Measurements from ENCODE around the gene UPK2. TPM values are rescaled to one million over a fixed set of nuclear protein-coding genes. Genes with fewer than 3 reads are reported as not detected.

Gene UPK2
- total RNA-seq, 1 experiment from 2014 or later = not detected

DNA sequence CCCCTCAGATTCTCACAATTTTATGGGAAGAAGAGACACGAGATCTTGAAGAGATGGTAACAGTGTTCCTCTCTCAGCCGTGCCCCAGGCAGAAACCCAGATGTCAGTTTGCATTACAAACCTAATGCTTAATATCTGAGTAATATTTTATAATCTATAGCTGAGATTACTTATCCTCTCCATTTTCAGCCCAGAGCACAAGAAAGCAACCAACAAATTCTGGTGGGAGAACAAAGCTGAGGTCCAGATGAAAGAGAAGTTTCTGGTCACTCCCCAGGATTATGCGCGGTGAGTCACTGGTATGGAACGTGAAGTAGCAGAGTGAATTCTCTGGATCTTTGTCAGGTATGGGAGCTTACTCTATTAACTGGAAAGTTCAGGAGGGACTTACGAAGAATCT lies 42.7 kb downstream of the UPK2 start:
- H3K27me3 Mint-ChIP-seq (ENCODE audit: low read depth) = no peaks in the 10 kb centered on the region
- DNase-seq (ENCODE audit: low spot score) (no peak), ATAC-seq (no peak)
- H3K36me3 Mint-ChIP-seq = peaks cover 39% of the 10 kb centered on the region
- ChIA-PET POLR2A (interaction anchor here (1.0 kb wide), 1 partner anchor 9 kb away, joined by 9 read pairs; no protein-coding TSS in a partner anchor), CTCF (interaction anchor here (0.6 to 2.8 kb wide), 4 partner anchors 17 to 146 kb away, joined by 3 to 12 read pairs (median 6); partner anchors contain the start of gene UPK2)
- H3K4me3 Mint-ChIP-seq = peak overlapping the region; percentile 99
- no peaks in the 10 kb centered on the region for H3K9me3 Mint-ChIP-seq
- TF ChIP-seq ZNF317 (CRISPR knock-in tag; IDR thresholded peaks at IDR 0.05; ENCODE audit: borderline replicate concordance, low read depth) = no peak
- no peak for TF ChIP-seq RELA (CRISPR knock-in tag; IDR thresholded peaks at IDR 0.05; ENCODE audit: borderline replicate concordance)
- TF ChIP-seq CREB1 (CRISPR knock-in tag; IDR thresholded peaks at IDR 0.05) = no peak
- TF ChIP-seq, protein P1, sequence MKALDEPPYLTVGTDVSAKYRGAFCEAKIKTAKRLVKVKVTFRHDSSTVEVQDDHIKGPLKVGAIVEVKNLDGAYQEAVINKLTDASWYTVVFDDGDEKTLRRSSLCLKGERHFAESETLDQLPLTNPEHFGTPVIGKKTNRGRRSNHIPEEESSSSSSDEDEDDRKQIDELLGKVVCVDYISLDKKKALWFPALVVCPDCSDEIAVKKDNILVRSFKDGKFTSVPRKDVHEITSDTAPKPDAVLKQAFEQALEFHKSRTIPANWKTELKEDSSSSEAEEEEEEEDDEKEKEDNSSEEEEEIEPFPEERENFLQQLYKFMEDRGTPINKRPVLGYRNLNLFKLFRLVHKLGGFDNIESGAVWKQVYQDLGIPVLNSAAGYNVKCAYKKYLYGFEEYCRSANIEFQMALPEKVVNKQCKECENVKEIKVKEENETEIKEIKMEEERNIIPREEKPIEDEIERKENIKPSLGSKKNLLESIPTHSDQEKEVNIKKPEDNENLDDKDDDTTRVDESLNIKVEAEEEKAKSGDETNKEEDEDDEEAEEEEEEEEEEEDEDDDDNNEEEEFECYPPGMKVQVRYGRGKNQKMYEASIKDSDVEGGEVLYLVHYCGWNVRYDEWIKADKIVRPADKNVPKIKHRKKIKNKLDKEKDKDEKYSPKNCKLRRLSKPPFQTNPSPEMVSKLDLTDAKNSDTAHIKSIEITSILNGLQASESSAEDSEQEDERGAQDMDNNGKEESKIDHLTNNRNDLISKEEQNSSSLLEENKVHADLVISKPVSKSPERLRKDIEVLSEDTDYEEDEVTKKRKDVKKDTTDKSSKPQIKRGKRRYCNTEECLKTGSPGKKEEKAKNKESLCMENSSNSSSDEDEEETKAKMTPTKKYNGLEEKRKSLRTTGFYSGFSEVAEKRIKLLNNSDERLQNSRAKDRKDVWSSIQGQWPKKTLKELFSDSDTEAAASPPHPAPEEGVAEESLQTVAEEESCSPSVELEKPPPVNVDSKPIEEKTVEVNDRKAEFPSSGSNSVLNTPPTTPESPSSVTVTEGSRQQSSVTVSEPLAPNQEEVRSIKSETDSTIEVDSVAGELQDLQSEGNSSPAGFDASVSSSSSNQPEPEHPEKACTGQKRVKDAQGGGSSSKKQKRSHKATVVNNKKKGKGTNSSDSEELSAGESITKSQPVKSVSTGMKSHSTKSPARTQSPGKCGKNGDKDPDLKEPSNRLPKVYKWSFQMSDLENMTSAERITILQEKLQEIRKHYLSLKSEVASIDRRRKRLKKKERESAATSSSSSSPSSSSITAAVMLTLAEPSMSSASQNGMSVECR (CRISPR knock-in tag; IDR thresholded peaks at IDR 0.05; ENCODE audit: borderline replicate concordance) = no peak
- no peak for TF ChIP-seq ETV6 (CRISPR knock-in tag; IDR thresholded peaks at IDR 0.05)
- TF ChIP-seq, protein P2, sequence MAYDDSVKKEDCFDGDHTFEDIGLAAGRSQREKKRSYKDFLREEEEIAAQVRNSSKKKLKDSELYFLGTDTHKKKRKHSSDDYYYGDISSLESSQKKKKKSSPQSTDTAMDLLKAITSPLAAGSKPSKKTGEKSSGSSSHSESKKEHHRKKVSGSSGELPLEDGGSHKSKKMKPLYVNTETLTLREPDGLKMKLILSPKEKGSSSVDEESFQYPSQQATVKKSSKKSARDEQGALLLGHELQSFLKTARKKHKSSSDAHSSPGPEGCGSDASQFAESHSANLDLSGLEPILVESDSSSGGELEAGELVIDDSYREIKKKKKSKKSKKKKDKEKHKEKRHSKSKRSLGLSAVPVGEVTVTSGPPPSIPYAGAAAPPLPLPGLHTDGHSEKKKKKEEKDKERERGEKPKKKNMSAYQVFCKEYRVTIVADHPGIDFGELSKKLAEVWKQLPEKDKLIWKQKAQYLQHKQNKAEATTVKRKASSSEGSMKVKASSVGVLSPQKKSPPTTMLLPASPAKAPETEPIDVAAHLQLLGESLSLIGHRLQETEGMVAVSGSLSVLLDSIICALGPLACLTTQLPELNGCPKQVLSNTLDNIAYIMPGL (CRISPR knock-in tag; IDR thresholded peaks at IDR 0.05) = no peak
- TF ChIP-seq, protein P3, sequence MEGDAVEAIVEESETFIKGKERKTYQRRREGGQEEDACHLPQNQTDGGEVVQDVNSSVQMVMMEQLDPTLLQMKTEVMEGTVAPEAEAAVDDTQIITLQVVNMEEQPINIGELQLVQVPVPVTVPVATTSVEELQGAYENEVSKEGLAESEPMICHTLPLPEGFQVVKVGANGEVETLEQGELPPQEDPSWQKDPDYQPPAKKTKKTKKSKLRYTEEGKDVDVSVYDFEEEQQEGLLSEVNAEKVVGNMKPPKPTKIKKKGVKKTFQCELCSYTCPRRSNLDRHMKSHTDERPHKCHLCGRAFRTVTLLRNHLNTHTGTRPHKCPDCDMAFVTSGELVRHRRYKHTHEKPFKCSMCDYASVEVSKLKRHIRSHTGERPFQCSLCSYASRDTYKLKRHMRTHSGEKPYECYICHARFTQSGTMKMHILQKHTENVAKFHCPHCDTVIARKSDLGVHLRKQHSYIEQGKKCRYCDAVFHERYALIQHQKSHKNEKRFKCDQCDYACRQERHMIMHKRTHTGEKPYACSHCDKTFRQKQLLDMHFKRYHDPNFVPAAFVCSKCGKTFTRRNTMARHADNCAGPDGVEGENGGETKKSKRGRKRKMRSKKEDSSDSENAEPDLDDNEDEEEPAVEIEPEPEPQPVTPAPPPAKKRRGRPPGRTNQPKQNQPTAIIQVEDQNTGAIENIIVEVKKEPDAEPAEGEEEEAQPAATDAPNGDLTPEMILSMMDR (IDR thresholded peaks at IDR 0.05) = no peak
- TF ChIP-seq, protein P4, sequence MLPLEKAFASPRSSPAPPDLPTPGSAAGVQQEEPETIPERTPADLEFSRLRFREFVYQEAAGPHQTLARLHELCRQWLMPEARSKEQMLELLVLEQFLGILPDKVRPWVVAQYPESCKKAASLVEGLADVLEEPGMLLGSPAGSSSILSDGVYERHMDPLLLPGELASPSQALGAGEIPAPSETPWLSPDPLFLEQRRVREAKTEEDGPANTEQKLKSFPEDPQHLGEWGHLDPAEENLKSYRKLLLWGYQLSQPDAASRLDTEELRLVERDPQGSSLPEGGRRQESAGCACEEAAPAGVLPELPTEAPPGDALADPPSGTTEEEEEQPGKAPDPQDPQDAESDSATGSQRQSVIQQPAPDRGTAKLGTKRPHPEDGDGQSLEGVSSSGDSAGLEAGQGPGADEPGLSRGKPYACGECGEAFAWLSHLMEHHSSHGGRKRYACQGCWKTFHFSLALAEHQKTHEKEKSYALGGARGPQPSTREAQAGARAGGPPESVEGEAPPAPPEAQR (CRISPR knock-in tag; IDR thresholded peaks at IDR 0.05) = no peak
- TF ChIP-seq, protein P5, sequence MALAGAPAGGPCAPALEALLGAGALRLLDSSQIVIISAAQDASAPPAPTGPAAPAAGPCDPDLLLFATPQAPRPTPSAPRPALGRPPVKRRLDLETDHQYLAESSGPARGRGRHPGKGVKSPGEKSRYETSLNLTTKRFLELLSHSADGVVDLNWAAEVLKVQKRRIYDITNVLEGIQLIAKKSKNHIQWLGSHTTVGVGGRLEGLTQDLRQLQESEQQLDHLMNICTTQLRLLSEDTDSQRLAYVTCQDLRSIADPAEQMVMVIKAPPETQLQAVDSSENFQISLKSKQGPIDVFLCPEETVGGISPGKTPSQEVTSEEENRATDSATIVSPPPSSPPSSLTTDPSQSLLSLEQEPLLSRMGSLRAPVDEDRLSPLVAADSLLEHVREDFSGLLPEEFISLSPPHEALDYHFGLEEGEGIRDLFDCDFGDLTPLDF (CRISPR knock-in tag; IDR thresholded peaks at IDR 0.05) = no peak
- TF ChIP-seq, protein P6, sequence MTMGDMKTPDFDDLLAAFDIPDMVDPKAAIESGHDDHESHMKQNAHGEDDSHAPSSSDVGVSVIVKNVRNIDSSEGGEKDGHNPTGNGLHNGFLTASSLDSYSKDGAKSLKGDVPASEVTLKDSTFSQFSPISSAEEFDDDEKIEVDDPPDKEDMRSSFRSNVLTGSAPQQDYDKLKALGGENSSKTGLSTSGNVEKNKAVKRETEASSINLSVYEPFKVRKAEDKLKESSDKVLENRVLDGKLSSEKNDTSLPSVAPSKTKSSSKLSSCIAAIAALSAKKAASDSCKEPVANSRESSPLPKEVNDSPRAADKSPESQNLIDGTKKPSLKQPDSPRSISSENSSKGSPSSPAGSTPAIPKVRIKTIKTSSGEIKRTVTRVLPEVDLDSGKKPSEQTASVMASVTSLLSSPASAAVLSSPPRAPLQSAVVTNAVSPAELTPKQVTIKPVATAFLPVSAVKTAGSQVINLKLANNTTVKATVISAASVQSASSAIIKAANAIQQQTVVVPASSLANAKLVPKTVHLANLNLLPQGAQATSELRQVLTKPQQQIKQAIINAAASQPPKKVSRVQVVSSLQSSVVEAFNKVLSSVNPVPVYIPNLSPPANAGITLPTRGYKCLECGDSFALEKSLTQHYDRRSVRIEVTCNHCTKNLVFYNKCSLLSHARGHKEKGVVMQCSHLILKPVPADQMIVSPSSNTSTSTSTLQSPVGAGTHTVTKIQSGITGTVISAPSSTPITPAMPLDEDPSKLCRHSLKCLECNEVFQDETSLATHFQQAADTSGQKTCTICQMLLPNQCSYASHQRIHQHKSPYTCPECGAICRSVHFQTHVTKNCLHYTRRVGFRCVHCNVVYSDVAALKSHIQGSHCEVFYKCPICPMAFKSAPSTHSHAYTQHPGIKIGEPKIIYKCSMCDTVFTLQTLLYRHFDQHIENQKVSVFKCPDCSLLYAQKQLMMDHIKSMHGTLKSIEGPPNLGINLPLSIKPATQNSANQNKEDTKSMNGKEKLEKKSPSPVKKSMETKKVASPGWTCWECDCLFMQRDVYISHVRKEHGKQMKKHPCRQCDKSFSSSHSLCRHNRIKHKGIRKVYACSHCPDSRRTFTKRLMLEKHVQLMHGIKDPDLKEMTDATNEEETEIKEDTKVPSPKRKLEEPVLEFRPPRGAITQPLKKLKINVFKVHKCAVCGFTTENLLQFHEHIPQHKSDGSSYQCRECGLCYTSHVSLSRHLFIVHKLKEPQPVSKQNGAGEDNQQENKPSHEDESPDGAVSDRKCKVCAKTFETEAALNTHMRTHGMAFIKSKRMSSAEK (CRISPR knock-in tag; IDR thresholded peaks at IDR 0.05; ENCODE audit: borderline replicate concordance) = no peak
- no peak for TF ChIP-seq NFE2L1 (CRISPR knock-in tag; IDR thresholded peaks at IDR 0.05)
- TF ChIP-seq, protein P7, sequence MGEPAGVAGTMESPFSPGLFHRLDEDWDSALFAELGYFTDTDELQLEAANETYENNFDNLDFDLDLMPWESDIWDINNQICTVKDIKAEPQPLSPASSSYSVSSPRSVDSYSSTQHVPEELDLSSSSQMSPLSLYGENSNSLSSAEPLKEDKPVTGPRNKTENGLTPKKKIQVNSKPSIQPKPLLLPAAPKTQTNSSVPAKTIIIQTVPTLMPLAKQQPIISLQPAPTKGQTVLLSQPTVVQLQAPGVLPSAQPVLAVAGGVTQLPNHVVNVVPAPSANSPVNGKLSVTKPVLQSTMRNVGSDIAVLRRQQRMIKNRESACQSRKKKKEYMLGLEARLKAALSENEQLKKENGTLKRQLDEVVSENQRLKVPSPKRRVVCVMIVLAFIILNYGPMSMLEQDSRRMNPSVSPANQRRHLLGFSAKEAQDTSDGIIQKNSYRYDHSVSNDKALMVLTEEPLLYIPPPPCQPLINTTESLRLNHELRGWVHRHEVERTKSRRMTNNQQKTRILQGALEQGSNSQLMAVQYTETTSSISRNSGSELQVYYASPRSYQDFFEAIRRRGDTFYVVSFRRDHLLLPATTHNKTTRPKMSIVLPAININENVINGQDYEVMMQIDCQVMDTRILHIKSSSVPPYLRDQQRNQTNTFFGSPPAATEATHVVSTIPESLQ (CRISPR knock-in tag; IDR thresholded peaks at IDR 0.05) = no peak
- TF ChIP-seq, protein P8, sequence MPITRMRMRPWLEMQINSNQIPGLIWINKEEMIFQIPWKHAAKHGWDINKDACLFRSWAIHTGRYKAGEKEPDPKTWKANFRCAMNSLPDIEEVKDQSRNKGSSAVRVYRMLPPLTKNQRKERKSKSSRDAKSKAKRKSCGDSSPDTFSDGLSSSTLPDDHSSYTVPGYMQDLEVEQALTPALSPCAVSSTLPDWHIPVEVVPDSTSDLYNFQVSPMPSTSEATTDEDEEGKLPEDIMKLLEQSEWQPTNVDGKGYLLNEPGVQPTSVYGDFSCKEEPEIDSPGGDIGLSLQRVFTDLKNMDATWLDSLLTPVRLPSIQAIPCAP (CRISPR knock-in tag; IDR thresholded peaks at IDR 0.05) = no peak
- TF ChIP-seq, protein P9, sequence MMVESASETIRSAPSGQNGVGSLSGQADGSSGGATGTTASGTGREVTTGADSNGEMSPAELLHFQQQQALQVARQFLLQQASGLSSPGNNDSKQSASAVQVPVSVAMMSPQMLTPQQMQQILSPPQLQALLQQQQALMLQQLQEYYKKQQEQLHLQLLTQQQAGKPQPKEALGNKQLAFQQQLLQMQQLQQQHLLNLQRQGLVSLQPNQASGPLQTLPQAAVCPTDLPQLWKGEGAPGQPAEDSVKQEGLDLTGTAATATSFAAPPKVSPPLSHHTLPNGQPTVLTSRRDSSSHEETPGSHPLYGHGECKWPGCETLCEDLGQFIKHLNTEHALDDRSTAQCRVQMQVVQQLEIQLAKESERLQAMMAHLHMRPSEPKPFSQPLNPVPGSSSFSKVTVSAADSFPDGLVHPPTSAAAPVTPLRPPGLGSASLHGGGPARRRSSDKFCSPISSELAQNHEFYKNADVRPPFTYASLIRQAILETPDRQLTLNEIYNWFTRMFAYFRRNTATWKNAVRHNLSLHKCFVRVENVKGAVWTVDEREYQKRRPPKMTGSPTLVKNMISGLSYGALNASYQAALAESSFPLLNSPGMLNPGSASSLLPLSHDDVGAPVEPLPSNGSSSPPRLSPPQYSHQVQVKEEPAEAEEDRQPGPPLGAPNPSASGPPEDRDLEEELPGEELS (CRISPR knock-in tag; IDR thresholded peaks at IDR 0.05) = no peak
- no peak for TF ChIP-seq FOXP1 (CRISPR knock-in tag; IDR thresholded peaks at IDR 0.05; ENCODE audit: borderline replicate concordance)
- TF ChIP-seq ZNF121 (CRISPR knock-in tag; IDR thresholded peaks at IDR 0.05) = no peak
- no peak for TF ChIP-seq NR1H2 (CRISPR knock-in tag; IDR thresholded peaks at IDR 0.05)
- peaks cover 26% of the 10 kb centered on the region for H3K4me1 Mint-ChIP-seq
- peak overlapping the region; percentile 98 for H3K27ac Mint-ChIP-seq
